B cell (primary cell): ENCODE data around the gene CBL. TPM values are rescaled to one million over a fixed set of nuclear protein-coding genes. Genes with fewer than 3 reads are reported as not detected.
"Not testable (repeated sequence)": the region's sequence is repeated elsewhere in the genome, so short reads cannot be mapped to it uniquely, and the experiment has no call there.

Experiments
- ATAC-seq: fragments of 200-7000 bp; cut with Tn5 transposase; one replicate; pipeline ENCODE4 v1.10.0; 2021; ENCODE audit warnings: low read depth, mild to moderate bottlenecking, moderate number of reproducible peaks, moderate library complexity
- CTCF ChIA-PET: fragments of 350-600 bp; sonication (Branson Sonifier 250); formaldehyde crosslinking; loops from one replicate; lab custom pipeline; 2021; ENCODE audit warnings: antibody characterized with exemption, inconsistent platforms; lab: Charles Lee
- POLR2A ChIA-PET: fragments of 350-600 bp; sonication (Branson Sonifier 250); formaldehyde crosslinking; loops from one replicate; lab custom pipeline; 2021; ENCODE audit warnings: antibody characterized with exemption; lab: Charles Lee
- DNase-seq: peaks from one replicate; pipeline ENCODE4 v3.0.0; 2013
- H2AFZ ChIP-seq: 2 replicates; pipeline ENCODE4 v1.6.1; 2012; ENCODE audit warnings: mild to moderate bottlenecking, low read depth, low read length; ENCODE audit not compliant: insufficient read depth, poor library complexity, severe bottlenecking
- H3K27ac ChIP-seq, 2 donors: 1 replicate in 1 of 2; 2 replicates in 1 of 2; pipeline ENCODE4 v1.5.1; 2012 to 2013; ENCODE audit warnings: low read length in 2 of 2, mild to moderate bottlenecking in 2 of 2, moderate library complexity in 1 of 2
- H3K27me3 ChIP-seq, 4 experiments: fragments of 200-600 bp in 1 of 4; sonication (generic) in 1 of 4; replicated peaks in 1 of 4; 1 replicate in 2 of 4; 2 replicates in 2 of 4; pipeline versions ENCODE4 v1.6.1 to v1.7.0; 2013 to 2016; ENCODE audit warnings: low read length in 3 of 4, mild to moderate bottlenecking in 2 of 4, mixed read lengths in 1 of 4, moderate library complexity in 1 of 4; ENCODE audit not compliant: insufficient read depth in 4 of 4, control insufficient read depth in 3 of 4; ENCODE audit errors: control extremely low read depth in 1 of 4
- H3K36me3 ChIP-seq, 2 experiments: replicated peaks in 1 of 2; 1 replicate in 1 of 2; 2 replicates in 1 of 2; pipeline versions ENCODE4 v1.6.1 to v1.7.1; 2013; ENCODE audit warnings: low read length in 1 of 2; ENCODE audit not compliant: insufficient read depth in 2 of 2, control insufficient read depth in 1 of 2; ENCODE audit errors: control extremely low read depth in 1 of 2, extremely low read depth in 1 of 2
- H3K4me1 ChIP-seq, 2 donors: fragments of 200-600 bp in 1 of 2; sonication (generic) in 1 of 2; 1 replicate in 1 of 2; 2 replicates in 1 of 2; pipeline versions ENCODE4 v1.5.1 to v1.6.1; 2013 to 2017; ENCODE audit warnings: low read length in 2 of 2; ENCODE audit not compliant: control insufficient read depth in 2 of 2, insufficient read depth in 2 of 2
- H3K4me2 ChIP-seq: replicated peaks from 2 replicates; pipeline ENCODE3; 2012; ENCODE audit warnings: mild to moderate bottlenecking, low read depth, low read length; ENCODE audit not compliant: poor library complexity, severe bottlenecking
- H3K4me3 ChIP-seq, 5 experiments: fragments of 200-600 bp in 1 of 5; sonication (generic) in 1 of 5; 1 replicate in 3 of 5; 2 replicates in 2 of 5; pipeline versions ENCODE4 v1.5.1 to v1.7.0; 2011 to 2016; ENCODE audit warnings: low read length in 4 of 5, mild to moderate bottlenecking in 4 of 5, low read depth in 2 of 5, control low read depth in 1 of 5, moderate library complexity in 1 of 5; ENCODE audit not compliant: insufficient read depth in 1 of 5; ENCODE audit errors: control extremely low read depth in 1 of 5, extremely low read depth in 1 of 5
- H3K79me2 ChIP-seq: fragments of 200-600 bp; sonication (generic); one replicate; pipeline ENCODE4 v1.6.0; 2016; ENCODE audit warnings: low read length; ENCODE audit not compliant: control insufficient read depth, insufficient read depth
- H3K9ac ChIP-seq: fragments of 200-600 bp; sonication (generic); 2 replicates; pipeline ENCODE4 v1.6.1; 2017; ENCODE audit warnings: mild to moderate bottlenecking, low read length, moderate library complexity
- H3K9me3 ChIP-seq, 3 donors: one replicate each; pipeline versions ENCODE4 v1.6.1 to v1.7.1; 2013; ENCODE audit warnings: low read length in 2 of 3; ENCODE audit not compliant: control insufficient read depth in 2 of 3, insufficient read depth in 1 of 3; ENCODE audit errors: control extremely low read depth in 1 of 3
- H4K20me1 ChIP-seq: 2 replicates; pipeline ENCODE4 v1.6.0; 2012; ENCODE audit warnings: mild to moderate bottlenecking, low read length; ENCODE audit not compliant: insufficient read depth, control insufficient read depth, poor library complexity, severe bottlenecking
- H3K27ac Mint-ChIP-seq: one replicate; pipeline ENCODE4 v1.8.0; 2021; ENCODE audit warnings: mixed read lengths
- H3K27me3 Mint-ChIP-seq: one replicate; pipeline ENCODE4 v1.8.0; 2021; ENCODE audit warnings: mixed read lengths
- H3K4me1 Mint-ChIP-seq: one replicate; pipeline ENCODE4 v1.8.0; 2021; ENCODE audit warnings: mixed read lengths
- H3K4me3 Mint-ChIP-seq: one replicate; pipeline ENCODE4 v1.8.0; 2021; ENCODE audit warnings: mixed read lengths
- H3K9me3 Mint-ChIP-seq: one replicate; pipeline ENCODE4 v1.8.0; 2022; ENCODE audit warnings: mixed read lengths; ENCODE audit not compliant: insufficient read depth
- EZH2 ChIP-seq: IDR thresholded peaks from 2 replicates; pipeline ENCODE4 v1.6.1; 2012; ENCODE audit warnings: borderline replicate concordance, low read depth, mild to moderate bottlenecking, moderate library complexity, low read length; ENCODE audit not compliant: insufficient read depth, poor library complexity, severe bottlenecking
- WGBS: methylation state at CpG from one replicate; pipeline ENCODE4 v1.1.5; 2013; ENCODE audit warnings: missing lambda C conversion rate; ENCODE audit not compliant: insufficient coverage; 5-methylcytosine and 5-hydroxymethylcytosine counted together
- intact Hi-C: fragments of 100-400 bp; cut with micrococcal nuclease; formaldehyde crosslinking; loops from one replicate; pipeline ENCODE4 v1.10.0; 2022
- polyA plus RNA-seq: library from polyadenylated mRNA; depleted of rRNA; stranded (reverse); fragments of >200 nt; gene quantifications from 2 replicates; pipeline ENCODE4 v1.2.3, GENCODE V29; 2012
- total RNA-seq, 2 donors: library from RNA; stranded (reverse); fragments of 120-200 nt in 1 of 2; gene quantifications; 1 replicate in 1 of 2; 2 replicates in 1 of 2; pipeline versions ENCODE4 v1.2.3 to v1.2.4, GENCODE V29; 2013 to 2022
- TF ChIP-seq, protein P1 (sequence below): fragments of 200-600 bp; IDR thresholded peaks from one replicate; pipeline ENCODE4 v1.8.0; 2022; ENCODE audit warnings: antibody characterized with exemption, mild to moderate bottlenecking

The CBL gene
- total and polyA plus RNA-seq, 2 donors (not counting 1 experiment from before 2014, with no cell fraction given), result 11.7 to 35.2 TPM

DNA sequence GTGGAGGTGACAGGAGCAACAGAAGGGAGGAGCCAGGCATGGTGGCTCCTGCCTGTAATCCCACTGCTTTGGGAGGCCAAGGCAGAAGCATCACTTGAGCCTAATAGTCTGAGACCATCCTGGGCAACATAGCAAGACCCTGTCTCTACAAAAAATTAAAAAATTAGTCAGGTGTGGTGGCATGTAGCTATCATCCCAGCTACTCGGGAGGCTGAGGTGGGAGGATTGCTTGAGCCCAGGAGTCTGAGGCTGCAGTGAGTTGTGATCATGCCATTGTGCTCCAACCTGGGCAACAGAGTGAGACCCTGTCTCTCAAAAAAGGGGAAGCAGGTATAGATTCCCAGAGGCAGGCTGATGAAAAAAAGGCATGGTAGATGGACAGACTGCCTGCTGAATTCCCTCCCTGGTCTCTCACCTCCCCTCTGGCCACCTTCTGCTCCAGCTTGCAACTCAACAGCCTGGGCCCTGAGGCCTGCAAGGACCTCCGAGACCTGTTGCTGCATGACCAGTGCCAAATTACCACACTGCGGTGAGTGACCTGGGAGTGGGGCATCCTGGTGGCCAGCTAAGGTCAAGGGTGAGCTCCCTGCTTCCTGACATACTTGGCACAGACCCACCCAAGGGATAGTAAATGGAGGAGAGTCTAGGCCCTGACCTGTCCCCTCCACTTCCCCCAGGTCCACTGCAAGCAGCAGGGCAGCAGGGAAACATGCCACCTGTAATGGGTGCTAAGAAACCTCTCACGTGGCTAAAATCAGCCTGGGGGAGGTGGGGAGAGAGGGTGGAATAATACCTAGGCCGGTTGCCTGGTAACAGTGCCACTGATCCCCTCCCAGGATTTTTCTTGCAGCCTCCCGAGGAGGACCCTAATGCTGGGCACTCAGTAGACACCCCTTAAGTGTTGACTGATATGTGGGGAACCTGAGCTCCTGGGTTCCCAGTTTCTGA lies 25.1 kb upstream of the CBL start:
- intact Hi-C loops, result no loop called here
- ChIA-PET CTCF (interaction anchor here (1.4 kb wide), 1 partner anchor 12 kb away, joined by 5 read pairs; no protein-coding TSS in a partner anchor), POLR2A (no interaction called here)
- H3K4me3 Mint-ChIP-seq, result no peak overlapping the region
- no peak for DNase-seq
- no peaks in the 10 kb centered on the region for H3K79me2 ChIP-seq
- peaks cover 0 to 3% of the 10 kb centered on the region in 2 experiments for H3K36me3 ChIP-seq
- H3K4me2 ChIP-seq, result no peak overlapping the region
- no peaks in the 10 kb centered on the region for H4K20me1 ChIP-seq
- no peak overlapping the region for H3K4me3 ChIP-seq
- no peaks in the 10 kb centered on the region for H3K9me3 Mint-ChIP-seq
- TF ChIP-seq EZH2, result no peak
- ATAC-seq, result no peak
- no peaks in the 10 kb centered on the region for H3K4me1 ChIP-seq
- H3K27me3 ChIP-seq, result no peaks in the 10 kb centered on the region
- no peak overlapping the region for H3K27ac ChIP-seq
- 97% methylated on average over 4 of the region's 6 CpGs for WGBS
- H2AFZ ChIP-seq, result no peak overlapping the region
- no peak overlapping the region for H3K9ac ChIP-seq
- H3K27ac Mint-ChIP-seq, result no peak overlapping the region
- H3K9me3 ChIP-seq, result no peaks in the 10 kb centered on the region
- H3K4me1 Mint-ChIP-seq, result peaks cover 4% of the 10 kb centered on the region
- H3K27me3 Mint-ChIP-seq, result no peaks in the 10 kb centered on the region

DNA sequence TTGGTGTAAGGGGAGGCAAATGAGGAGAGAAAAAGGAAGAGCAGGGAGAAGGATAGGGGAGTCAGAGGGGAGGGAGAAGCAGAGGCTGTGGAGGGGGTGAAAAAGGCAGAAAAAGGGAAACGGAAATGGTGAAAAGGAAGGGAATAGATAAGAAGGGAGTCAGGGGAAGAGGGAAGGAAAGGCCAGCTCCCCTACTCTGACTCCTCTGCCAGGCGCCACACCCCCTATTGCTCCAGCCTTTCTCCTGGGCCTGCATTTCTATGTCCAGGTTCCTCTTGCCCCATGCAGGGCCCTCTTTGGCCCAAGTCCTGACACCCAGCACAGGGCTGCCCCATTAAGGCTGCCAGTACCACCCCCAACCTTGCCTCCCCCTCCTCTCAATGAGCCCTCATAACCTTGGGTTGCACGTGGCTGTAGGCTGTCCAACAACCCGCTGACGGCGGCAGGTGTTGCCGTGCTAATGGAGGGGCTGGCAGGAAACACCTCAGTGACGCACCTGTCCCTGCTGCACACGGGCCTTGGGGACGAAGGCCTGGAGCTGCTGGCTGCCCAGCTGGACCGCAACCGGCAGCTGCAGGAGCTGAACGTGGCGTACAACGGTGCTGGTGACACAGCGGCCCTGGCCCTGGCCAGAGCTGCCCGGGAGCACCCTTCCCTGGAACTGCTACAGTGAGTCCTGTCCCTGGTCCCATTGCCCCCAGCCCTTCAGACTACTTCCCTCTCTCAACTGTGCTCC lies 24.3 kb upstream of the CBL start:
- Histone ChIP-seq H3K9me3 (no peaks in the 10 kb centered on the region), H3K36me3 (peaks cover 0 to 3% of the 10 kb centered on the region in 2 experiments), H3K4me3 (no peak overlapping the region), H3K4me2 (no peak overlapping the region), H3K4me1 (no peaks in the 10 kb centered on the region), H4K20me1 (no peaks in the 10 kb centered on the region), H3K27ac (no peak overlapping the region), H3K9ac (no peak overlapping the region), H3K79me2 (no peaks in the 10 kb centered on the region), H3K27me3 (no peaks in the 10 kb centered on the region), H2AFZ (no peak overlapping the region)
- ATAC-seq (no peak), DNase-seq (no peak)
- Mint-ChIP-seq H3K4me3 (no peak overlapping the region), H3K4me1 (peaks cover 4% of the 10 kb centered on the region), H3K27me3 (no peaks in the 10 kb centered on the region), H3K9me3 (no peaks in the 10 kb centered on the region), H3K27ac (no peak overlapping the region)
- TF ChIP-seq EZH2, result no peak
- TF ChIP-seq, protein P1, sequence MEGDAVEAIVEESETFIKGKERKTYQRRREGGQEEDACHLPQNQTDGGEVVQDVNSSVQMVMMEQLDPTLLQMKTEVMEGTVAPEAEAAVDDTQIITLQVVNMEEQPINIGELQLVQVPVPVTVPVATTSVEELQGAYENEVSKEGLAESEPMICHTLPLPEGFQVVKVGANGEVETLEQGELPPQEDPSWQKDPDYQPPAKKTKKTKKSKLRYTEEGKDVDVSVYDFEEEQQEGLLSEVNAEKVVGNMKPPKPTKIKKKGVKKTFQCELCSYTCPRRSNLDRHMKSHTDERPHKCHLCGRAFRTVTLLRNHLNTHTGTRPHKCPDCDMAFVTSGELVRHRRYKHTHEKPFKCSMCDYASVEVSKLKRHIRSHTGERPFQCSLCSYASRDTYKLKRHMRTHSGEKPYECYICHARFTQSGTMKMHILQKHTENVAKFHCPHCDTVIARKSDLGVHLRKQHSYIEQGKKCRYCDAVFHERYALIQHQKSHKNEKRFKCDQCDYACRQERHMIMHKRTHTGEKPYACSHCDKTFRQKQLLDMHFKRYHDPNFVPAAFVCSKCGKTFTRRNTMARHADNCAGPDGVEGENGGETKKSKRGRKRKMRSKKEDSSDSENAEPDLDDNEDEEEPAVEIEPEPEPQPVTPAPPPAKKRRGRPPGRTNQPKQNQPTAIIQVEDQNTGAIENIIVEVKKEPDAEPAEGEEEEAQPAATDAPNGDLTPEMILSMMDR, result no peak
- 95% methylated on average over 15 of the region's 17 CpGs for WGBS
- ChIA-PET POLR2A (interaction anchor here (0.6 to 0.7 kb wide), 2 partner anchors 23 to 186 kb away, joined by 3 read pairs; no protein-coding TSS in a partner anchor), CTCF (no interaction called here)
- intact Hi-C loops, result no loop called here

DNA sequence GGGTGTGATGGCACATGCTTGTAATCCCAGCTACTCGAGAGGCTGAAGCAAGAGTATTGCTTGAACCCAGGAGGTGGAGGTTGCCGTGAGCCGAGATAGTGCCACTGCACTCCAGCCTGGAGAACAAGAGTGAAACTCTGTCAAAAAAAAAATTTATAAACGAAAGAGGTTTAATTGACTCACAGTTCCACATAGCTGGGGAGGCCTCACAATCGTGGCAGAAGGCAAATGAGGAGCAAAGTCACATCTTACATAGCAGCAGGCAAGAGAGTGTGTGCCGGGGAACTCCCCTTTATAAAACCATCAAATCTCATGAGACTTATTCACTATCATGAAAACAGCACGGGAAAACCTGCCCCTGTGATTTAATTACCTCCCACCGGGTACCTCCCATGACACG lies 21.7 kb upstream of the CBL start:
- H3K4me1 ChIP-seq, H3K27me3 Mint-ChIP-seq, intact Hi-C loops, H3K27ac ChIP-seq, H3K27ac Mint-ChIP-seq, H3K79me2 ChIP-seq, DNase-seq, H3K36me3 ChIP-seq, H3K4me2 ChIP-seq, H2AFZ ChIP-seq, H3K4me3 Mint-ChIP-seq, H3K4me1 Mint-ChIP-seq, H3K9me3 Mint-ChIP-seq, ATAC-seq, H3K9me3 ChIP-seq, POLR2A ChIA-PET, H4K20me1 ChIP-seq, H3K27me3 ChIP-seq, H3K9ac ChIP-seq, H3K4me3 ChIP-seq: not testable (repeated sequence)
- WGBS, result 83% methylated on average over 3 of the region's 9 CpGs
- CTCF ChIA-PET, result interaction anchor here (0.6 kb wide), 1 partner anchor 13 kb away, joined by 4 read pairs; no protein-coding TSS in a partner anchor
